Measurements from ENCODE around the gene C4orf50.

The C4orf50 gene

DNA sequence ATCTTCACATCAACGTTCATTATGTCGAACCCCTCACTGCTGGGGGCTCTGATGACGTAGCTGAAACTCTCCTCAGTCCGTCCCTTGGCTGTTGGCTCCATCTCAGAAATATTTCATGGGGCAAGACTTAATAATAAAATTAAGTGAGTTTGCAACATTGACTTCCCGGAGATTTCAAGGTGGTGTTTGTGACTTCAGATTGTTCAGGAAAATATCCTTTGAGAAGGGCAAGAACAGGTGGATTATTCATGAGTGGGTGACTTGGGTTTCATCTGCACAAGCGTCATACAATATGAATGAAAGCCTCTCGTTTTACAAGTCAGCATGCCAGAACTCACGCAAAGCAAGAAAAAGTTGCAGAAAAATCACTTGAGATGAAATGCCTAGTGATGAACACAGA, at the start of gene C4orf50:
TSS of gene C4orf50 (minus strand) at position 101 of the 400 bp plus-strand sequence.
- DNase-seq, result no peak

DNA sequence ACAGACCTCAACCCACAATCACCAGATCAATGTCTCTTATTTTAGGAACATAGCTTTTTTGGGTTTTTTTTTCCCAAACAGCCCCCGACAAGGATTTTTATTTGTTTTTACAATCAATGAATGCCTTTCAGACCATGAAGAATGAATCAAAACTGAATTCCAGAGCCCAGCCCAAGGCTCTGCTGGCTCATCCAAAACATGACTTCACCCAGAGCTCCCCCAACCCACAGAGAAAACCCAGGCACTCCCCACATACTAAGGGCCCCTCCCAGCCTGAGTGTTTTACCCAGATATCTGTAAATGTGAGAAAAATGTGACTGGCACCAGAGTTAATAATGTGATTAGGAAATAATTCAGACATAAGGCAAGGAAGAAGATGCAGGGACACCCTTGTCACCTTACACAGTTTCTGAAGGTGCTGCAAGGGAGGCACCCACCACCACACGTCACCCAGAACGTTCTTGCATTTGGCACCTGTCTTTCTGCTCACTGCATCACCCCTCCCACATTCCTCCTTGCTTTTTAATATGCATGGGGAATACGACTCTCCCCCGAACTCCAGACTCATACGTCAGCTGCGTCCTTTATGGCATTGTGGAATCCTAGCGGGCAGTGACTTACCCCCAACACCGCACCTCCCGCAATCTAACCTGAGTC, 47.8 kb upstream of the C4orf50 start:
- no peak for DNase-seq

DNA sequence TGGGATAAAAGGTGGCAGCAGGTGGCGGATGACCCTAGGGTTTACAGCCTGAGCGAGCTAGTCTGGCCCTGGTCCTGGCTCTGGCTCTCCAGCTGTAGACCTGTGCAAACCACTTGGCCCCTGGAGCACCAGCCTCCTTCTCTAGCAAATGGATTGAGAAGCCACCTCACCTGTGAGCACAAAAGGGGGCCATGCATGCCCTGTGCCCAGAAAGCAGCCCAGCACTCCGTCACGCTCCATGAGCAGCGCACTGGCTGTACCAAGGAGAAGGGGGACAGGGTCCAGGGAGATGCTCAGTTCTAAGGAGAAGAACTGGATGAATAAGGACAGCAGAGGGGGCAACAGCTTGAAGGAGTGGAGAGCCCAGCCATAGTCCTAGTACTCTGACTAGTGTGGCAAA, 46.9 kb upstream of the C4orf50 start:
- DNase-seq, result no peak

DNA sequence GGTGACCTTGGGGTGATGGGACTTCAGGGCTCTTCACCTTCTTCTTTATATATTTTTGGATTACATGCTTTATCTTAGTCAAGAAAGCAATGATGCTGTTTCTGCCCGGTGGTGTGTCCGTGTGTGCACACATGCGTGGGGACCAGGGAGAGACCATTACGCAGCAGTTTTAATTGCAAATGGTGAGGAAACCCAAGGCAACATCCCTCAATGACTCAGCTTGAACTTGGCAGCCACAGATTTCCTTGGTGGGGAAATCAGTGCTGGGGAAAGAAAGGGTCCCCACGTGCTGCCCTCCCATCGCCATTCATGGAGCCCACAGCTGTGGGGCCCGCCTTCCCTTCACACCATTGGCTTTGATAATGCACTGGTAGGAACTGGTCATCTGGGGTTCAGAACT, 46.2 kb upstream of the C4orf50 start:
- DNase-seq, result no peak

DNA sequence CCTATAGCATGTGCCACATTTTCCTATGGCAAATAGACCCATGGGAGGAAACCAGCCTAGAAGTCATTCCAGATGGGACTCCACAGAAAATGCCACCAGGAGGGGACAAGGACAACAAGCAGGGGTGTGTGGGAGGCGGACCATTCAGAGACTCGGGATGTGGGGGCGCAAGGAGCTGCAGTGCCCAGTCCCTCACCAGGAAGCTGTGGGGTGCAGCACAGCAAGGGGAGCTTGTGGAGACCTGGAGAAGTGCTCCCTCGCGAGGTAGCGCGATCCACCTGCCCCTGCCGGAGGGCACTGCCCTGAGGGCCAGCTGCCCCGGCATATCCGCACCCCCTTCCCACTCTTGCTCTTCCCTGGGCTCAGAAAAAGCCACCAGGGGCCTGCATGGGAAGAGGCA, 45.5 kb upstream of the C4orf50 start:
- no peak for DNase-seq

DNA sequence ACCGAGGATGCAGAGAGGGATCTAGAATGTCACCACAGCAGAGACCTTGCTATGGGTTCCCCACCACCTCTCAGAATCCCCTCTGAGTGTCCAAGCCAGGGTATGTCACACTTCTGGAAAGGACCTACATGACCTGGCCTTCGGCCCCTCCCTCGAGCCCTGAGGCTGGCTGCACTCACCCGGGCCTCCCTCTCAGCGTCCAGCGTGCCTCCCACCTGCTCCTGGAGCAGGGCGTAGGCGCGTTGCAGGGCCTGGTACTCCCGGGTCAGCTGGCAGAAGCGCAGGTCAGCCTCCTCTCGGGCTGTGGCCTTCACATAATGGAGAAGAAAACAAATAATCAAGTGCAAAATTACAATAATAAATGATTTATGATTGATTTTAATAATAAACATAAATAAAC, 43.9 kb upstream of the C4orf50 start:
- no peak for DNase-seq

DNA sequence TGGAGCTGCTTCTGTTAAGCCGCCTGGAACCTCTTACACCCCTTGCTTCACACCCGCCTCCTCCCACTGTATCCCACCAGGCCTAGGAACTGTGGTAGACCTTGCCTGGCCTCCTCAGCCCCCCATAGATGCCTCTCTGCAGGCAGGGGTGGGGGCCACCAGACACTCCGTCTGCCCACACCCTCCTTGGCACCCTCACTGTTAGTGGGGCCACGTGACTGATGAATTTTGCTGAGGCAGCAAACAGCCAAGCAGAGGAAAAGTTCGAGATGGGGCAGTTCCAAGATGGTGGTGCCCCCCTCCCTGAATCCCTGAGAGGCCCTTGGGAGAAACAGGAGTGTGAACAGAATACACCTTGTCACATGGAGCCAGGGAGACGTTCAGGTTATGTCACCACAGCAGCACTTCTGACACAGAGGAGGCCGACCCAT, 41.2 kb upstream of the C4orf50 start:
- no peak for DNase-seq

DNA sequence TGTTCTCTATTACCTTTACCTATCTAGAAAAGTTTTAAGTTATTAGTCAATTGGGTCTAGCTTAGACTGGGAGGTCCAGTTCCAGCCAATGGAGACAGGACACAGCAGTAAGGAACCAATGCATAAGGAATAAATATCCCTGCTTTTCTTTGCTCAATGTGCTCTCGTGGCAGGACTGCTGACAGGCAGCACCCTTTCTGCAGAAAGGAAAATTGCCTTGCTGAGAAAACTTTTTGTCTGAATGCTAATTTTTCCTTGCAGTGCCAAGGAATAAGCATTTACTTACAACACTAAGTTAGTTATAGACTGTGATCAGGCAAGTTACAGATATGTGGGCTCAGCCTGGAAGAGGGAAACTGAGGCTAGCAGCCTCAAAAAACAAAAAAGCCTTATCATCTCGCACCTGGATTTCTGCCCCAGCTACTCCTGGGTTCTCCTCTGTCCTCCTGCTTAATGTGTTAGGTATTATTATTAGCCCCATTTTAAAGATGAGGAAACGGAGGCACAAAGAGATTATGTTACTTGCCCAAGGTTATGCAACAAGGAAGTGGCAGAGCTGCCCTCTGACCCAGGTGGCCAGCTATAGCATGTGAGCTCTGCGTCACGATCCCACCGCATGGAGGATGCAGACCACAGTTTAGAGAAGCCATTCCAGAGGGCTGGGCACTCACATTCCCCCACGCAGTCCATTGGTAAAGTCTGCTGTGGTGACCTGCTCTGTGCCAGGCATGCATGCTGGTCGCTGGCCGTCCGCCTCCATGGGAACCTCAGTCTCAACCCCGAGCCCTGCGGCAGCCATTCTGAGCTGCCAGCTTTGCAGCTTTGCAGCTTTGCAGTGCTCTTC, 40.5 kb upstream of the C4orf50 start:
- DNase-seq, result no peak

DNA sequence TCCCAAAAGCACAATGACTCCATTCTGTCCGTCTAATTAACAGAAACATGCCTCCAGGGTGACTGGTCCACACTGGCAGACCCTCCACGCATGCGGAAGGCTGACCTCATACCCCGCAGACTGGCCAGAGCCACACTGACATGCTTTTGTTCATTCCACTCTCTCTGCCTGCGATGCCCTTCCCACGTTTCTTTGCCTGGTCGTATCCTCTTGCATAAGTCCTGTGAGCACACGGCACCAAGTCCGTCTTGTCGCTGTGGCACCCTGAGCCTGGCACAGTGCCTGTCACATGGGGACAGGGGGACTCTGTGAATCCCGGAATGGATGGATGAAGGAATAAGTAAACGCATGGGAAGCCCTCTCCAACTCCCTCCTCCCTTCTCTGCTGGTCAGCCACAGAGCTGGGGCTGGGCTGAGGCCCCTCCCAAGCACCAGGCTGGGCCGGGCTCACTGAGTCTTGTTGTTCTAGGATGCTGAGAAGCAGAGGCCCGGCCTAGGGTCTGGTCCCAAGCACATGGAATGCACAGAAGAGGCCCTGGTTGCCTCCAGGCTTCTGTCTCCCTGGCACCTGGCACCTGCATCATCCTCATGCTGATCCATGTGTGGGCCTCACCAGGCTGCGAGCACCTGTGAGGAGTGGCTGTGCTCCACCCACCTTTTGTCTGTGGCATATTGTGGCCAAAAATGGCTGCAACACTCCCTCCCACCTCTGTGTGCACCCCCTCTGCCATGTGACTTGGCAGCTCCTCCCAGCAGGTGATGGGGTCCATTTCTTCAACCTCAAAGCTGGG, 38.9 kb upstream of the C4orf50 start:
- DNase-seq, result no peak

DNA sequence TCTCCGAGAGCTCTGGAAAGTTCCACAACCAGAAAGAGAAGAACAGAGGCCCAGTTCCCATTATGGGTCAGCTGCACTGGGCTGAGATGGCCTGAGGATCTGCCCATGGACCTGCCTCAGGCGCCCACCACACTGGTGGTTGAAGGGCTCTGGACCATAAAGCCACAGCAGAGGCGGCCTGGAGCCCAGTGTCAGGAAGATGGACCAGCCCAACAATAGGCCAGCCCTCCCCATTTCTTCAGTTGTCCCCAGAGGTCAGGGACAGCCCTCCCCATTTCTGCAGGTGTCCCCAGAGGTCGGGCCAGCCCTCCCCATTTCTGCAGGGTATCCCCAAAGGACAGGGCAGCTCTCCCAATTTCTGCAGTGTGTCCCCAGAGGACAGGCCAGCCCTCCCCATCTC, 37.2 kb upstream of the C4orf50 start:
- DNase-seq, result no peak

DNA sequence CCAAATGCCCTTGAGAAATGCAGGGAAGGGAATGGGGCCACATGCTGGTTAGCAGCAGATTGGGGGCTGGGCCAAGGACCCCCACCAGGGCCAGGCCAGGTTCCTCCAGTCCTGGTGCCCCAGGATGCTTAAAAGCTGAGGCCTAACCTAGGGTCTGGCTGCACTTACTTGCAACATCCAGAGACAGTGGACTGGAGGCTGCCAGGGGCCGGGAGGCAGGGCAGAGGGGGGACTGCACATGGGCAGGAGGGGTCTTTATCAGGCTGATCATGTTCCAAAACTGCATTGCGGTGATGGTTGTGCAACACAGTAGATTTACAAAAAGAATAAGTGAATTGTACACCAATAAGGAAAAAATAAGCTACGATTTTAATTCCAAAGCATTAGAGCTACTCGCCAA, 36.8 kb upstream of the C4orf50 start:
- no peak for DNase-seq

DNA sequence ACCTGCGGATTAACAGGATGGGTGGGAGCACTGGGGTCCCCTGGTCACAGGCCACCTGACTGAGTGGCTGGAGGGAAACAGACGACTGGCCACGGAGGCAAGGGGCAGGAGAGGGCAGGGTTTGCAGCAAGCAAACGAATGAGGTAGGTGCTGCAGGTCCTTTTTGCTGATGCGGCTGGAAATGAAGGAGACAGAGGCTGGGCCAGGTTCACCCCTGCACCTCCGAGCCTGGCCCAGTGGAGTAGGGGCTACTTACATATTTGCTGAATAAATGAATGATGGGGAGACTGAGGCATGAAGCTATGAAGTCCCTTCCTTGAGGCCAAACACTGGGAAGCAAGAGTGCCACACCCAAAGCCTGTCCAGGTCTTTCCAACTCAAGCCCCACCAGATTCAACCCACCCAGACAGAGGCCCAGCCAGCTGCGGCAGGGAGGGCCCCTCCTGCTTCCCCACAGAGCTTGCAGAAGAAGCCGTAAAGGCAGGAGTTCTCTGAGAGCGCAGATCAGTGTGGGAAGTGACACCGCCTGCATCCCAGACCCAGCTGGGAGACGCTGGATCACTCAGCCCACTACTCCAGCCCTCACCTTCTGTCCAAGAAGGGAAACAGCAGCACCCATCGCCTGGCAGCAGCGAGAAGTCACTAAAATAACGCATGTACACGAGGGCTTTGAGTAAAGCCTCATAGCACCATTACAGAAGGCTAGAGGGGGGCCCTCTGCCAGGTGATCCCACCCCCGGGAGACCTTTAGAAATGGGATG, 36.1 kb upstream of the C4orf50 start:
- no peak for DNase-seq

DNA sequence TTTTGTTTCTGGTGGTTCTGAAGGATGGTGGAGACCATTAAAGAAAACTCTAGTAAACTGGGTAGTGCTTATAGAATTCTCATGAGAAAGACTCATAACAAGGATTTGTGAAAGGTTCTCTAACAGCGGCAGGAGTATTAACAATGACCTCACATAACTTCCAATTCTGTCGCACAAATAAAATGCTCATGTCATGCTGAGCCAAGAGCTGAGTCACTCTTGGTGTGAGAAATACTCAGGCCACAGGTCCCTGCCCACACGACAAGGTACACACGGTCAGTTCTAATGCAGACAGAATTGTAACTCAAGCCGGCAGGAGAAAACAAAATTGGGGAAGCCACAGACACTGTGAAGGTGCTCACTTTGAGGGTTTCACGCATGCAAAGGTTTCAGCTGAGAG, 34.4 kb upstream of the C4orf50 start:
- no peak for DNase-seq

DNA sequence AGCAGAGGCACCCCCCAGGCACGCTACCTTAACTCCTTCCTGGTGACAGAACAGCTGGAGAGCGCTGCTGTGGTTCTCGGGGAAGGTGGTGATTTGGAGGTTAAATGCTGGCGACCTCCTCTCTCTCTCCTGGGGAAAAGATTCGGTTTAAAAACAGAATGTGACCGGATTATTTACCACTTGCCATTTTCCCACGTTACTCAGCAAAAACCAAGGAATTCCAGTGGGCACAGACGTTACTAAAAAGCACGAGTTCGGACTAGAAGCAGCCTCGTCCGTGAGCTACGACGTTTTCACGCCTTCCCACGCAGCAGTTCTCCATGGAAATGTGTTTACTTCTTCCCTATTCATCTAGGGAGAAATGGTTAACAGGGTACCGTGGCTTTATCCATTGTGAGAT, 32.3 kb upstream of the C4orf50 start:
- no peak for DNase-seq

DNA sequence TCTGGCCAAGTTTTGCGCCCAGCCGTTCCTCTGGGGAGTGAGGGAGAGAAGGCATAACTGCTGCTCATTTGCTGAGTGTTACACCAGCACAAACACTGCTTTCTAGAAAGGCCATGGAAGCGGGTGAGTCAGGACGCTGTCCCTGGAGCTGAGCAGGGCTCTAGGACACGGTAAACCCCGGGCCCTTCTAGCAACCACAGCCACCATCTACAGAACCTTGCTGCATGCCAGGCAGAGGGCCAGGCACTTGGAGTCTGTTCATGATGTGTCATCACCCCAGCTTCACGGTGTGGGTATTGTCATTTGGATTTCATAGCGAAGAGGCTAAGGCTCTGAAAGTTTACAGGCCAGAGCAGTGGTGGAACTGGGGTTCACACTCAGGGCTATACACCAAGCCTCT, 31.8 kb upstream of the C4orf50 start:
- no peak for DNase-seq

DNA sequence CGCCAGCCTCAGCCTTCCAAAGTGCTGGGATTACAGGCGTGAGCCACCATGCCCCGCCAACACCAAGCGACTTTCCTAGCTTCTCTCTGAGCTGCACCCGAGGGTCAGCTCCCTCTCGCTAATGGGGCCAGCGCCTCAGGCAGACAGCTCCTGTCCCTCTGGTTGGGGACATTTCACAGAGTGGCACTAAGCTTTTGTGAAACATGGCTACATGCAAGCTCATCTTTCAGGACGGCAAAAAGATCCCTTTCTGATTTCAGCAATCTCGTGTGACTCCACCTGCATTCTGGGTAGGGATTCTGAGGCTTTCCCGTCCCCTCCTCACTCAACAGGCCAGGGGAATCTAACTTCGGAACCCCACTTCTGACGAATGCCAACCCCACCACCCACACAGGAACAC, 31.0 kb upstream of the C4orf50 start:
- DNase-seq, result no peak

DNA sequence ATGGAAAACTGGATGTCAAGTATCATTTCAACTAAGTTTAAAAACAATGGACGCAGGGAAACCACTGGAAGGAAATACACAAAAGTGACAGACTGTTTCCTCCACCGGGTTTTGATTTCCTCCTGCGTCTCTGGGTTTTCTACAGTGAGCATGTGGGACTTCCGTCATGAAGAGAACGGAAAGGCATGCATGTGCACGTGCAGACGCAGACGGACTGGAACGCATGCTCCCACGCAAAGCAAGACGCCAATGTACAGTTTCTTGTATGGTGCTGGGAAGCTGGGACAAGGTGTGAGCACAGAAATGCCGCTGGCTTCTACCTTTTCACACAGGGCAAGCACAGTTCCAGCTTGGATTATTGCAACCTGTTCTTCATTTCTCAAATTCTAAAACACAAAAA, 30.3 kb upstream of the C4orf50 start:
- no peak for DNase-seq

DNA sequence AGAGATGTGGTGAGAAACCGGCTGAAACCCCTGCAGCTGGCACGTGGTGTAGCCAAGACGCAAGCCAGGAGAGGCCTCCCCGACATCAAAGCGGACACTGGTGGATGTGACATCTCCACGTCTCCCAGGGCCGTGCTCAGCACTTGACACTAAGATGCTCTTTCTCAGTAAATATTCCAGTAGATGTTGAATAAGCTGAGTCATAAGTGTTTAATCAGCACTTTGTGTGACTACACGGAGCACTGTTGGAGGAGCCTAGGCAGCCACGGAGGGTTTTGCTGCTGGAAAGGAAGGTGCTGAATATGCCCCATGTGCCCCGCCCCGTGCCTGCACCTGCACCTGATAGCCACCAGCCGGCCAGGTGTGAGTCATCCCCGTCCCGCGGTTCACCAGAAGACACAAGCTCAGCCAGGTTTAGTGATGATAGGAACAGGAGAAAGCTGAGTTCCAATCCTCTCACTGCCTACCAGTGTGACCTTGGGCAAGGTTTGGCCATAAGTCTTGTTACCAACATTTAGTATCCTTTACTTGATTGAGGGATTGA, 29.0 kb upstream of the C4orf50 start:
- DNase-seq, result no peak

DNA sequence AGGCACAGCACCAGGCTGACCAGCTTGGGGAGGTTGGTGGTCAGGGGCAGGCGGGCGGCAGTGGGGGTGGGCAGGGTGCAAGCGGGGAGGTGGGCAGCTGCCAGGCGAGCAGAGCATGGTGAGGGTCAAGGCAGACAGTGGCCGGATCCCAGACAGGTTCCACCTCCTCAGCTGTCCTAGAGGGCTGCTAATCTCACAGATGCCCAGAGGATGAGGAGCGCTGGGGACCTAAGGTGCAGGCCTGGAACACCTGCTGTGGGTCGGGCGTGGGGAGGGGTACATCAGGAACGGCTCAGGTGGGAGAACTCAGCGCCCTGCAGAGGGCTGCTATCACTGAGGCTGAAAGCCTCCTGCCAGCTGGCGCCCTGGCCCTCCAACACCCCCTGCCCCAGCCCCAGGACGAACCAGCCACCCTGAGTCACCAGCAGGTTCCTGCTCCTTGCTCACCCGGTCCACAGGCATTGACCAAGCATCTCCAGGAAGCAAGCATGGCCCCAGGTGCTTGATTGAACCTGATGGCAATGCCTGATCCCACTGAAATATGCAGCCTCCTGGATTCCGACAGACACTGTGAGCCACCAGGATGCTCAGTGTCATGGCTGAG, 28.4 kb upstream of the C4orf50 start:
- DNase-seq, result no peak

DNA sequence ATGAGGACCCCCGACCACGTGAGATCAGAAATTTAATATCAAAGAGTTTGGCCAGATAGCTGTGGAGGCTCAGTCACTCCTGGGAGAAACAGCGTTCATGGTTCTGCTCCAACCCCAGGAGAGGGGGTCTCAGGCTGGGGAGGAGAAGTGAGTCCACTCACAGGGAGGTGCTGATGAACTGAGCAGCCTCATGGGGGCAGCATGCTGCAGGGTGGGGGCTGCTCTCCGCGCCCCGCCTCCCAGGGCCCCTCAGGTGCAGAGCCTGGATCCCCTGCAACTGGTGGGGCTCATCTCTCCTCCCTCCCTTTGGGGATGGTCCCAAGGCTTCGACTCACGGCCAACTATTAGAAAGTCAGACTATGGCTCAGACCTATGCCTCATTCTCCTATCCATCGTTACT, 26.6 kb upstream of the C4orf50 start:
- DNase-seq, result no peak

DNA sequence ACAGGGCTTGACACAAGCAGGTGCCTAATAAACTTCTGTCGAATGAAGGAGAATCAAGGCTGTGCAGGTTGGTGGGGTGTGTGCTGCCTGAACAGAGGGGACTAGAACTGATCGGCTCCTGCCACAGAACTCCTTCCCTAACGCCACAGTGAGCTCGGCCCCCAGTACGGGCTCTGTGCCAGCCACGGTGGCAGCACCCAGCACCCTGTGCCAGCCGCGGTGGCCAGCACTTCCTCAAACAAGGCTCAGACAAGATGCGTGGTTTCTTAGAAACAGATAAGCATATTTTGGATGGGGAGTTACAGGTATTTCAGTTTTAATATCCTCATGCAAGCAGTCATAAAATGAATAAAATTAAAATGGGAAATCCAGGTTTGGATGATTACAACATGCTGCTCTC, 26.0 kb upstream of the C4orf50 start:
- DNase-seq, result no peak

DNA sequence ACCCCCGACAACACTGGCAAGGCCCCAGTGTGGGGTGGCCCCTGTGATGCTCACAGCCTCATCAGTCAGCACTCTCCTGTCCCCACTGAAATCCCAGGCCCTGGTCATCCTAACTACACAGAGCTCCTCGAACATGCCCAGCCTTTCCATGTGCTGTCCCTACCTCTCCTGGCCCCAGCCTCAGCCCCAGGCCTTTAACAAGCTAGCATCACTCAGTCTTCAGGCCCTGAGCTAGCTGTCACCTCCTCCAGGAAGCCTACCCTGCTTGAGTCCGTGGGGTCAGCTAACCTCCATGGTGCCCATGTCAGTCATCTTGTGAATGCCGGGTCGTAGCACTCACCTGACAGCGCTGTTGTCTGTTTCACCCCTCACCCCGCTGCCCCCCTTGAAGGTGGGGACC, 25.6 kb upstream of the C4orf50 start:
- DNase-seq, result no peak
